Neural progenitor cell (in vitro differentiated cells): ENCODE data around the gene TACR1. TPM values are rescaled to one million over a fixed set of nuclear protein-coding genes. Genes with fewer than 3 reads are reported as not detected.

Experiments
- DNase-seq: peaks from one replicate; pipeline ENCODE4 v3.0.0-alpha.2; 2016; ENCODE audit warnings: low spot score
- H2AFZ ChIP-seq: fragments of 200-600 bp; sonication (generic); replicated peaks from 2 replicates; pipeline ENCODE4 v1.6.1; 2016; ENCODE audit warnings: antibody characterized with exemption
- H3F3A ChIP-seq: fragments of 200-600 bp; sonication (generic); 2 replicates; pipeline ENCODE4 v1.6.1; 2016; ENCODE audit warnings: antibody characterized with exemption, low read depth
- H3K27ac ChIP-seq: fragments of 200-600 bp; sonication (generic); 2 replicates; pipeline ENCODE4 v1.5.1; 2016; ENCODE audit warnings: mild to moderate bottlenecking
- H3K27me3 ChIP-seq: fragments of 200-600 bp; sonication (generic); 2 replicates; pipeline ENCODE4 v1.6.1; 2016; ENCODE audit warnings: mild to moderate bottlenecking, moderate library complexity
- H3K36me3 ChIP-seq: fragments of 200-600 bp; sonication (generic); 2 replicates; pipeline ENCODE4 v1.5.1; 2016
- H3K4me1 ChIP-seq: fragments of 200-600 bp; sonication (generic); 2 replicates; pipeline ENCODE4 v1.6.1; 2016; ENCODE audit warnings: mixed run types
- H3K4me2 ChIP-seq: fragments of 200-600 bp; sonication (generic); 2 replicates; pipeline ENCODE4 v1.6.1; 2016
- H3K4me3 ChIP-seq: fragments of 200-600 bp; sonication (generic); 2 replicates; pipeline ENCODE4 v1.5.1; 2016
- H3K79me2 ChIP-seq: fragments of 200-600 bp; sonication (generic); 2 replicates; pipeline ENCODE4 v1.6.1; 2016; ENCODE audit warnings: low read depth
- H3K9ac ChIP-seq: fragments of 200-600 bp; sonication (generic); 2 replicates; pipeline ENCODE4 v1.6.1; 2016
- H3K9me3 ChIP-seq: fragments of 200-600 bp; sonication (generic); 2 replicates; pipeline ENCODE4 v1.5.1; 2016; ENCODE audit warnings: low read depth
- H4K20me1 ChIP-seq: fragments of 200-600 bp; sonication (generic); 2 replicates; pipeline ENCODE4 v1.6.1; 2016; ENCODE audit warnings: low read depth
- H3K27ac Mint-ChIP-seq: 3 replicates; pipeline ENCODE4 v1.8.0; 2021; ENCODE audit warnings: mixed read lengths
- H3K27me3 Mint-ChIP-seq: 2 replicates; pipeline ENCODE4 v1.8.0; 2022; ENCODE audit warnings: low read depth, mild to moderate bottlenecking, inconsistent platforms, moderate library complexity, mixed read lengths; ENCODE audit not compliant: insufficient read depth
- H3K36me3 Mint-ChIP-seq: 3 replicates; pipeline ENCODE4 v1.8.0; 2021; ENCODE audit warnings: mixed read lengths
- H3K4me1 Mint-ChIP-seq: 3 replicates; pipeline ENCODE4 v1.8.0; 2021; ENCODE audit warnings: mixed read lengths
- H3K4me3 Mint-ChIP-seq: 3 replicates; pipeline ENCODE4 v1.8.0; 2021; ENCODE audit warnings: mild to moderate bottlenecking, moderate library complexity, mixed read lengths
- H3K9me3 Mint-ChIP-seq: 3 replicates; pipeline ENCODE4 v1.8.0; 2020; ENCODE audit warnings: mixed read lengths
- EZH2 ChIP-seq: fragments of 200-600 bp; sonication (generic); IDR thresholded peaks from 2 replicates; pipeline ENCODE4 v1.6.1; 2017; ENCODE audit warnings: antibody characterized with exemption, mild to moderate bottlenecking, moderate library complexity
- EZH2phosphoT487 ChIP-seq: fragments of 200-600 bp; sonication (generic); IDR thresholded peaks from 2 replicates; pipeline ENCODE4 v1.6.1; 2017; ENCODE audit warnings: antibody characterized with exemption
- total RNA-seq: library from RNA; depleted of rRNA; stranded (reverse); fragments of >200 nt; gene quantifications from 2 replicates; pipeline ENCODE4 v1.2.3, GENCODE V29; 2015; ENCODE audit warnings: low replicate concordance
- TF ChIP-seq, protein P1 (sequence below): fragments of 200-600 bp; sonication (generic); IDR thresholded peaks from 2 replicates; pipeline ENCODE4 v1.5.1; 2017; ENCODE audit warnings: antibody characterized with exemption, mild to moderate bottlenecking

TACR1 gene
- total RNA-seq, 1 donor from 2014 or later, result not detected

DNA sequence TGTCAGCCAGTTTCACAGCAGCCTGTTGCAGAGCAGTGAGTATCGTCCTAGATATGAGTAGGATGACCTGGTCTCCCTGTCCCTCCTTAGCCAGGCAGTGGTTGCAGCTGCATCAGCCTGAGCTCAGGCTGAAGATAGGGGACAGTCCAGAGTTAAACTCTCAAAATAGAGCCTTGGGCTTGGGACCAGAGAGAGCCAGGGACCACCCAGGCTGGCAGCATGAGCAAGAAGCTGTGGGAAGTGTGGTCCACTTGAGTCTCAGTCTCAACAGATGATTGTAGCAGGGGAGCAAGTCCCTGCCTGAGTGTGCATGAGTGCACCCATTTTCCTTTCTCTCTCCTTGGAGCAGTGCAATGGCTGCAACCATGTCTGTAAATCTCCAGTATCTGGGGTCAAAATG lies 38.0 kb upstream of the TACR1 start:
- Histone ChIP-seq H3K79me2 (no peaks in the 10 kb centered on the region), H3K4me3 (no peak overlapping the region), H3K9me3 (no peaks in the 10 kb centered on the region), H3K4me2 (no peak overlapping the region), H3K4me1 (no peaks in the 10 kb centered on the region), H2AFZ (peak overlapping the region; percentile 50), H3K27ac (no peak overlapping the region), H3K9ac (no peak overlapping the region), H3K27me3 (no peaks in the 10 kb centered on the region), H4K20me1 (no peaks in the 10 kb centered on the region), H3K36me3 (no peaks in the 10 kb centered on the region), H3F3A (no peaks in the 10 kb centered on the region)
- TF ChIP-seq EZH2, result no peak
- no peak for TF ChIP-seq EZH2phosphoT487
- TF ChIP-seq, protein P1, sequence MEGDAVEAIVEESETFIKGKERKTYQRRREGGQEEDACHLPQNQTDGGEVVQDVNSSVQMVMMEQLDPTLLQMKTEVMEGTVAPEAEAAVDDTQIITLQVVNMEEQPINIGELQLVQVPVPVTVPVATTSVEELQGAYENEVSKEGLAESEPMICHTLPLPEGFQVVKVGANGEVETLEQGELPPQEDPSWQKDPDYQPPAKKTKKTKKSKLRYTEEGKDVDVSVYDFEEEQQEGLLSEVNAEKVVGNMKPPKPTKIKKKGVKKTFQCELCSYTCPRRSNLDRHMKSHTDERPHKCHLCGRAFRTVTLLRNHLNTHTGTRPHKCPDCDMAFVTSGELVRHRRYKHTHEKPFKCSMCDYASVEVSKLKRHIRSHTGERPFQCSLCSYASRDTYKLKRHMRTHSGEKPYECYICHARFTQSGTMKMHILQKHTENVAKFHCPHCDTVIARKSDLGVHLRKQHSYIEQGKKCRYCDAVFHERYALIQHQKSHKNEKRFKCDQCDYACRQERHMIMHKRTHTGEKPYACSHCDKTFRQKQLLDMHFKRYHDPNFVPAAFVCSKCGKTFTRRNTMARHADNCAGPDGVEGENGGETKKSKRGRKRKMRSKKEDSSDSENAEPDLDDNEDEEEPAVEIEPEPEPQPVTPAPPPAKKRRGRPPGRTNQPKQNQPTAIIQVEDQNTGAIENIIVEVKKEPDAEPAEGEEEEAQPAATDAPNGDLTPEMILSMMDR, result no peak
- no peak for DNase-seq
- Mint-ChIP-seq H3K27me3 (no peaks in the 10 kb centered on the region), H3K4me3 (no peak overlapping the region), H3K36me3 (no peaks in the 10 kb centered on the region), H3K27ac (no peak overlapping the region), H3K9me3 (peaks cover 9% of the 10 kb centered on the region), H3K4me1 (no peaks in the 10 kb centered on the region)

DNA sequence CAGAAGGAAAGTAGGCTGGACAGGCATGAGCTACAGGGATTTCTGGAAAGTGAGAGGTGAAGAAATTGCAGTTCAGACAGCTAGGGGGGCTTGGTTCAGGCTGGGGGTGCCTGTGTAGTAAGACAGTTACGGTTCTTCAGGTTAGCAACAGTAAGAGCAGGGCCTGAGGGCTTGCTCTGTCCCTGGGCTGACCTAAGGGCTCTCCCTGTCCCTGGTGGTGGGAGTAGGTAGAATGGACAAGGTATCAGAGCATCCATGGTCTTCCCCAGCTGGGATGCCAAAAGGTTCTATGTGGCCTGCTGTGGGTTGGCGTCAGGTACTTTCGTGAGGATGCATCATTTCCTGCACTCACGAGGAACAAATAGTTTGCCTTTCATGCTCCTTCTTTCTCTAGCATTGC lies 34.6 kb upstream of the TACR1 start:
- Mint-ChIP-seq H3K36me3 (no peaks in the 10 kb centered on the region), H3K27me3 (no peaks in the 10 kb centered on the region), H3K27ac (no peak overlapping the region), H3K4me3 (no peak overlapping the region), H3K4me1 (no peaks in the 10 kb centered on the region), H3K9me3 (no peaks in the 10 kb centered on the region)
- no peaks in the 10 kb centered on the region for H3F3A ChIP-seq
- H3K4me2 ChIP-seq, result no peak overlapping the region
- H3K36me3 ChIP-seq, result no peaks in the 10 kb centered on the region
- H3K4me1 ChIP-seq, result no peaks in the 10 kb centered on the region
- DNase-seq, result no peak
- no peak overlapping the region for H3K4me3 ChIP-seq
- no peaks in the 10 kb centered on the region for H3K27me3 ChIP-seq
- H3K79me2 ChIP-seq, result no peaks in the 10 kb centered on the region
- H3K27ac ChIP-seq, result no peak overlapping the region
- H3K9ac ChIP-seq, result no peak overlapping the region
- H2AFZ ChIP-seq, result no peak overlapping the region
- no peak for TF ChIP-seq EZH2
- no peak for TF ChIP-seq EZH2phosphoT487
- TF ChIP-seq, protein P1, result no peak
- H4K20me1 ChIP-seq, result no peaks in the 10 kb centered on the region
- H3K9me3 ChIP-seq, result no peaks in the 10 kb centered on the region

DNA sequence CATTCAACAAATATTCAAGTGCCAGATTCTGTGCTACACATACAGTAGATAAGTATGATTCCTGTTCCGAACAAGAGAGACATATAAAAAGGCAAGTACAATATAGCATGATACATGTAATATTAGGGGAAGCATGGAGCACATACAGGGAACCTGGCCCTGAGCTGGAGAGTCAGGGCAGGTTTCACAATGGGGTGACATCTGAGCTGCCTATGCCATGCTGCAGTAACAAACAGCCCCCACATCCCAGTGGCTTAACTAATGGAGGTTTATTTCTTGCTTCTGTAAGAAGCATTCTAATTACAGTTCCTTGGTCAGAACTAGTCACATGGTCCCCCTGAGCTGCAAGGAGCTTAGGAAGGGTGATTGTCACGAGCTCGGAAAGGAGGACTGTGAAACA lies 27.3 kb upstream of the TACR1 start:
- H4K20me1 ChIP-seq, result no peaks in the 10 kb centered on the region
- no peaks in the 10 kb centered on the region for H3K79me2 ChIP-seq
- no peak overlapping the region for H3K27ac Mint-ChIP-seq
- H3K9ac ChIP-seq, result no peak overlapping the region
- H3K4me3 Mint-ChIP-seq, result no peak overlapping the region
- H3K4me2 ChIP-seq, result no peak overlapping the region
- H3K9me3 ChIP-seq, result no peaks in the 10 kb centered on the region
- H3K27ac ChIP-seq, result no peak overlapping the region
- H2AFZ ChIP-seq, result no peak overlapping the region
- DNase-seq, result no peak
- H3K27me3 Mint-ChIP-seq, result no peaks in the 10 kb centered on the region
- no peaks in the 10 kb centered on the region for H3K9me3 Mint-ChIP-seq
- H3K27me3 ChIP-seq, result no peaks in the 10 kb centered on the region
- no peaks in the 10 kb centered on the region for H3K4me1 Mint-ChIP-seq
- H3F3A ChIP-seq, result no peaks in the 10 kb centered on the region
- peaks cover 10% of the 10 kb centered on the region for H3K4me1 ChIP-seq
- H3K36me3 Mint-ChIP-seq, result no peaks in the 10 kb centered on the region
- no peaks in the 10 kb centered on the region for H3K36me3 ChIP-seq
- H3K4me3 ChIP-seq, result no peak overlapping the region
- TF ChIP-seq, protein P1, result no peak
- TF ChIP-seq EZH2, result no peak
- no peak for TF ChIP-seq EZH2phosphoT487

DNA sequence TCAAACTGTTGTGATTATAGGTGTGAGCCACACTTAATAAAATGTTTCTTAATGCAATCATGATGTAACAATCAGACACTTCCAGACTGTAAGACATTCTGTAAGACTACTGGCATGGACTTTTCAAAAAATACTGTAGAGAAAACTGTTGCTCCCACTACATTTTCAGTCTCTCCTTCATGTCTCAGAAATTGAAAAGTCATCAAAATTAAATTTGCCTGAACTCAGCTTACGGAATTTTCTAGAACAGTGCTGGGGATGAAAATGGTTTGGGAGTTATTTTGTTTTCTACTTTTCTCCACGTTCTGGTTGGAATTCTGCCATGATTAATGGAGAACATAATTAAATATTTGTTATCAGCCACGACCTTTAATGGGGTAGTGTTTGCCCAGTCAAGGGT lies 26.8 kb upstream of the TACR1 start:
- no peaks in the 10 kb centered on the region for H3K36me3 ChIP-seq
- Mint-ChIP-seq H3K4me3 (no peak overlapping the region), H3K9me3 (no peaks in the 10 kb centered on the region)

More for the DNA sequence above, 26.8 kb upstream of the TACR1 start:
- no peak overlapping the region for H2AFZ ChIP-seq
- H3K4me1 ChIP-seq, result peaks cover 10% of the 10 kb centered on the region
- TF ChIP-seq EZH2phosphoT487 (no peak), EZH2 (no peak)
- no peak overlapping the region for H3K4me3 ChIP-seq
- no peak overlapping the region for H3K27ac Mint-ChIP-seq
- H3K4me1 Mint-ChIP-seq, result no peaks in the 10 kb centered on the region
- H3K27me3 ChIP-seq, result no peaks in the 10 kb centered on the region
- no peaks in the 10 kb centered on the region for H3K27me3 Mint-ChIP-seq
- DNase-seq, result no peak
- H3F3A ChIP-seq, result no peaks in the 10 kb centered on the region
- H3K4me2 ChIP-seq, result no peak overlapping the region
- no peak overlapping the region for H3K9ac ChIP-seq
- no peaks in the 10 kb centered on the region for H4K20me1 ChIP-seq
- H3K27ac ChIP-seq, result no peak overlapping the region
- no peaks in the 10 kb centered on the region for H3K36me3 Mint-ChIP-seq
- no peaks in the 10 kb centered on the region for H3K79me2 ChIP-seq
- no peaks in the 10 kb centered on the region for H3K9me3 ChIP-seq
